DOHH2 (cell line): ENCODE results near the gene NUAK2.

ENCODE experiments used
- H3F3A ChIP-seq: fragments of 200-600 bp; sonication (generic), shearing (Covaris generic); 2 replicates; pipeline ENCODE4 v1.6.0; 2016; ENCODE audit warnings: antibody characterized with exemption, mild to moderate bottlenecking; ENCODE audit not compliant: control insufficient read depth, insufficient read depth
- H3K27ac ChIP-seq: fragments of 200-600 bp; sonication (generic); 2 replicates; pipeline ENCODE4 v1.5.1; 2014; ENCODE audit warnings: low read depth, mild to moderate bottlenecking, low read length, moderate library complexity
- H3K27me3 ChIP-seq: fragments of 200-600 bp; sonication (generic); 2 replicates; pipeline ENCODE4 v1.6.1; 2014; ENCODE audit warnings: mild to moderate bottlenecking, low read length, mixed read lengths; ENCODE audit not compliant: control insufficient read depth
- H3K36me3 ChIP-seq: fragments of 200-600 bp; sonication (generic); 2 replicates; pipeline ENCODE4 v1.6.1; 2014; ENCODE audit warnings: mild to moderate bottlenecking, low read length, moderate library complexity, mixed read lengths; ENCODE audit not compliant: control insufficient read depth
- H3K4me1 ChIP-seq: fragments of 200-600 bp; sonication (generic); 2 replicates; pipeline ENCODE4 v1.6.1; 2014; ENCODE audit warnings: mild to moderate bottlenecking, low read length, mixed read lengths; ENCODE audit not compliant: control insufficient read depth
- H3K4me2 ChIP-seq: fragments of 200-600 bp; sonication (generic); 2 replicates; pipeline ENCODE4 v1.6.0; 2014; ENCODE audit warnings: mild to moderate bottlenecking, low read length, moderate library complexity
- H3K4me3 ChIP-seq: fragments of 200-600 bp; sonication (generic); 2 replicates; pipeline ENCODE4 v1.5.1; 2014; ENCODE audit warnings: mild to moderate bottlenecking, low read length, mixed read lengths
- H3K79me2 ChIP-seq: fragments of 200-600 bp; sonication (generic); 2 replicates; pipeline ENCODE4 v1.6.1; 2014; ENCODE audit warnings: mild to moderate bottlenecking, low read length, mixed read lengths; ENCODE audit not compliant: control insufficient read depth
- H3K9me2 ChIP-seq: fragments of 200-600 bp; sonication (generic); replicated peaks from 2 replicates; pipeline ENCODE4 v1.6.1; 2014; ENCODE audit warnings: mild to moderate bottlenecking, low read length, mixed read lengths; ENCODE audit not compliant: control insufficient read depth
- H3K9me3 ChIP-seq: fragments of 200-600 bp; sonication (generic); 2 replicates; pipeline ENCODE4 v1.6.1; 2014; ENCODE audit warnings: antibody characterized with exemption, low read length, mixed read lengths; ENCODE audit not compliant: control insufficient read depth, insufficient read depth
- H4K20me1 ChIP-seq: fragments of 200-600 bp; sonication (generic); 2 replicates; pipeline ENCODE4 v1.6.0; 2014; ENCODE audit warnings: low read depth, mild to moderate bottlenecking, antibody characterized with exemption, low read length, moderate library complexity; ENCODE audit not compliant: control insufficient read depth, insufficient read depth
- CTCF ChIP-seq: fragments of 200-600 bp; sonication (generic); IDR thresholded peaks from one replicate; pipeline ENCODE4 v1.5.1; 2014; ENCODE audit warnings: antibody characterized with exemption, mild to moderate bottlenecking, low read depth, low read length; ENCODE audit not compliant: poor library complexity, severe bottlenecking
- EZH2phosphoT487 ChIP-seq: fragments of 200-600 bp; sonication (generic); IDR thresholded peaks from 2 replicates; pipeline ENCODE4 v1.6.1; 2017; ENCODE audit warnings: borderline replicate concordance, mild to moderate bottlenecking, antibody characterized with exemption, low read length, moderate library complexity, mixed read lengths

Gene NUAK2

GRCh38 chr1:205268846-205269680, 52.5 kb downstream of the NUAK2 start:
- H4K20me1 ChIP-seq: no peaks in the 10 kb centered on the region
- no peak overlapping the region for H3K4me2 ChIP-seq
- H3K36me3 ChIP-seq: no peaks in the 10 kb centered on the region
- no peak for TF ChIP-seq EZH2phosphoT487
- no peak for TF ChIP-seq CTCF
- H3K27ac ChIP-seq: no peak overlapping the region
- H3K27me3 ChIP-seq: no peaks in the 10 kb centered on the region
- H3K4me1 ChIP-seq: peaks cover 19% of the 10 kb centered on the region
- no peaks in the 10 kb centered on the region for H3K9me2 ChIP-seq
- no peaks in the 10 kb centered on the region for H3K79me2 ChIP-seq
- no peaks in the 10 kb centered on the region for H3F3A ChIP-seq
- no peaks in the 10 kb centered on the region for H3K9me3 ChIP-seq
- H3K4me3 ChIP-seq: no peak overlapping the region

DNA sequence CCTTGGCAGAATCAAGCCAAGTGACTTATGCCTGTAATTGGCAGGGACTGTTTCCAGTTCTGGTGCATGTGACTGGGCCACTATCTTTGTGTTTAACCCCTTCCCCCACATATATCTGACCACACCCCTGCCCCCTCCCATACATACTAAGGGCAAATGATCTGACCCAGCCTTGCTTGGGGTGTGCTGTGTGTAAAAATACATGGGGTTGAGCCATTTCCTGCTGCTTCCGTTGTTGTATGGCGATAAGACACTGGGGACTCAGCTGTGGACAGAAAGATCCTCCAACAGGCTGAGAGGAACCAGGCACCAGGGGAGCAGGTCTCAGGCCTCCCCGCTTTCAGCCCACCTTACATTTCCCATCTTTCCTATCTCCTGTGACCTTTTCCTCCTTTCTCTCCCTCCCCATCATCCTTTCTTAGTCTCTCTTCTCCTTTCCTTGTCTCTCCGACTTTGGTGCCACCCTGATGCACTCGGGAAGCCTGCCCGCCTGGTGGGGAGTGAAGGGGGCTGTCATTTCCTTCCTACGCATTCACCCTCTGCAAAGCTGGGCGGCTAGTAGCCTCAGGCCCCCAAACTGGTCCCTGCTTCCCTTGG, 54.1 kb downstream of the NUAK2 start:
- Histone ChIP-seq H4K20me1 (no peaks in the 10 kb centered on the region), H3K36me3 (no peaks in the 10 kb centered on the region), H3F3A (no peaks in the 10 kb centered on the region), H3K4me2 (peak overlapping the region; percentile 3; the same call in 1 of the 2 replicates), H3K27ac (no peak overlapping the region), H3K79me2 (no peaks in the 10 kb centered on the region), H3K9me2 (no peaks in the 10 kb centered on the region), H3K4me1 (peaks cover 12% of the 10 kb centered on the region), H3K4me3 (no peak overlapping the region), H3K27me3 (peaks cover 6% of the 10 kb centered on the region), H3K9me3 (no peaks in the 10 kb centered on the region)
- TF ChIP-seq EZH2phosphoT487 (no peak), CTCF (no peak)

DNA sequence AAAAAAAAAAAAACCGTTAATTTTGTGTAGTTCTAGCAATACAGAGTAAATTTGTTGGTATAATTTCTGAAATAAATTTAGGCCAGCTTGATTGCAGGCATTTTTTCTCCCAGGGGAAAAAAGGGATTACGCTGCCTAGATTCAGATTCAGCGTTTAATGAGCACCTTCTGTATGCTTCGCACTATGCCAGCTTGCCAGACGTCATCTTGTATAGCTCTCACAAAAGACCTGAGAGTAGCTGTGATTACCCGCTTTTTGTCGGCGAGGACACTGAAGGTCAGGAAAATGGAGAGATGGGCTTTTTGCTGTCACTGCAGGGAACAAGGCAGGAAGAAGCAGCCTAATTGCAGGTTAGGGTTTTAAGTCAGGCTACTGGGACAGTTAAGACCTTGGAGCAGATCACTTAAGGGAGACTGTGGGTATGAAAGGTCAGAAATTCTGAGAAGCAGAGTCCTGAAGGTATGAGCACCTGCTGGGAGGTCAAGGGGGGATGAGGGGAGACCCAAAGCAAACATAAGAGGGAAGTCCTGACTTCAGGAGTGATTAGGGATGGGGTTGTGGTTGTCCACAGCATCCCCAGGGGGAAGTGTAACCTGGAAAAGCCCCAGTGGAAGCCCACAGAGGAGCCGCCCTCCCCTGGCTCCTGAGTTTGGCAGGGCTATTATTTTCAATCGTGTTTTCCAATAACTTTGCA, 54.8 kb downstream of the NUAK2 start:
- H3K36me3 ChIP-seq: no peaks in the 10 kb centered on the region
- H3K9me3 ChIP-seq: no peaks in the 10 kb centered on the region
- H3K4me2 ChIP-seq: no peak overlapping the region
- no peaks in the 10 kb centered on the region for H3F3A ChIP-seq
- no peak overlapping the region for H3K27ac ChIP-seq
- TF ChIP-seq CTCF: no peak
- no peak for TF ChIP-seq EZH2phosphoT487
- no peak overlapping the region for H3K4me3 ChIP-seq
- H3K9me2 ChIP-seq: no peaks in the 10 kb centered on the region
- H3K4me1 ChIP-seq: peaks cover 13% of the 10 kb centered on the region
- no peaks in the 10 kb centered on the region for H3K79me2 ChIP-seq
- peaks cover 12% of the 10 kb centered on the region for H3K27me3 ChIP-seq
- no peaks in the 10 kb centered on the region for H4K20me1 ChIP-seq
